ENCODE measurements around the gene TMEM248.
A peak's percentile ranks its signal among the peaks of the same experiment; 100 is the strongest.

Gene TMEM248

GRCh38 chr7:66950311-66950710 is 29.3 kb downstream of the TMEM248 start:
- Histone ChIP-seq H3K4me3 (ENCODE audit: low read depth, low read length) (no peak overlapping the region; the same call in 1 of the 2 replicates), H3K9me3 (ENCODE audit: severe bottlenecking) (no peaks in the 10 kb centered on the region), H3K36me3 (peaks cover 65% of the 10 kb centered on the region), H3K27ac (peak overlapping the region; percentile 50), H3K27me3 (ENCODE audit: insufficient read depth, low read depth, severe bottlenecking) (no peaks in the 10 kb centered on the region)
- no peak for TF ChIP-seq CTCF (IDR thresholded peaks at IDR 0.05; ENCODE audit: low read depth, low read length)
- peak; percentile 28 for DNase-seq

- peaks cover 65% of the 10 kb centered on the region for H3K36me3 ChIP-seq
- H3K4me3 ChIP-seq (ENCODE audit: low read depth, low read length): no peak overlapping the region
- no peaks in the 10 kb centered on the region for H3K27me3 ChIP-seq (ENCODE audit: insufficient read depth, low read depth, severe bottlenecking)
- peak; percentile 67 for DNase-seq
- peak overlapping the region; percentile 50 for H3K27ac ChIP-seq
- peak; percentile 23; the same call in 1 of the 2 replicates for TF ChIP-seq CTCF (IDR thresholded peaks at IDR 0.05; ENCODE audit: low read depth, low read length)
- no peaks in the 10 kb centered on the region for H3K9me3 ChIP-seq (ENCODE audit: severe bottlenecking)
These were observed 29.7 kb downstream of the TMEM248 start for GRCh38 chr7:66950763-66951162.

- DNase-seq: no peak
- Histone ChIP-seq H3K9me3 (ENCODE audit: severe bottlenecking) (no peaks in the 10 kb centered on the region), H3K4me3 (ENCODE audit: low read depth, low read length) (no peak overlapping the region), H3K36me3 (peaks cover 71% of the 10 kb centered on the region), H3K27me3 (ENCODE audit: insufficient read depth, low read depth, severe bottlenecking) (no peaks in the 10 kb centered on the region), H3K27ac (no peak overlapping the region)
- TF ChIP-seq CTCF (IDR thresholded peaks at IDR 0.05; ENCODE audit: low read depth, low read length): no peak
These were observed 31.5 kb downstream of the TMEM248 start for GRCh38 chr7:66952343-66953043.

DNA sequence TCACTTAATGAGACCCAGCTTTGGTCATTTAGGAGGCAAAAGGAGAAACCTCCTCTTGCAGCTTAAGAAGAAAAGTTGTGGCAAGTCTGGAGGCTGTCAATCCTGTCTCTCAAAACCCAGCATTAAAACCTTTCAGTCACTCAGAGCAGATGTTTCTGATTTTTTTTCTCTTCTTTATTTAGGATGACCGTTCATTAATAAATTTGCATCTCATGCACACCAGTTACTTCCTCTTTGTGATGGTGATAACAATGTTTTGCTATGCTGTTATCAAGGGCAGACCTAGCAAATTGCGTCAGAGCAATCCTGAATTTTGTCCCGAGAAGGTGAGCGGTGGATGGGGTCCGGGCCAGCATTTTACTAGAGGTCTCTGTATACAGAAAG is 32.0 kb downstream of the TMEM248 start:
- Histone ChIP-seq H3K9me3 (ENCODE audit: severe bottlenecking) (no peaks in the 10 kb centered on the region), H3K27ac (no peak overlapping the region), H3K36me3 (peaks cover 69% of the 10 kb centered on the region), H3K4me3 (ENCODE audit: low read depth, low read length) (no peak overlapping the region), H3K27me3 (ENCODE audit: insufficient read depth, low read depth, severe bottlenecking) (no peaks in the 10 kb centered on the region)
- no peak for DNase-seq
- no peak for TF ChIP-seq CTCF (IDR thresholded peaks at IDR 0.05; ENCODE audit: low read depth, low read length)

DNA sequence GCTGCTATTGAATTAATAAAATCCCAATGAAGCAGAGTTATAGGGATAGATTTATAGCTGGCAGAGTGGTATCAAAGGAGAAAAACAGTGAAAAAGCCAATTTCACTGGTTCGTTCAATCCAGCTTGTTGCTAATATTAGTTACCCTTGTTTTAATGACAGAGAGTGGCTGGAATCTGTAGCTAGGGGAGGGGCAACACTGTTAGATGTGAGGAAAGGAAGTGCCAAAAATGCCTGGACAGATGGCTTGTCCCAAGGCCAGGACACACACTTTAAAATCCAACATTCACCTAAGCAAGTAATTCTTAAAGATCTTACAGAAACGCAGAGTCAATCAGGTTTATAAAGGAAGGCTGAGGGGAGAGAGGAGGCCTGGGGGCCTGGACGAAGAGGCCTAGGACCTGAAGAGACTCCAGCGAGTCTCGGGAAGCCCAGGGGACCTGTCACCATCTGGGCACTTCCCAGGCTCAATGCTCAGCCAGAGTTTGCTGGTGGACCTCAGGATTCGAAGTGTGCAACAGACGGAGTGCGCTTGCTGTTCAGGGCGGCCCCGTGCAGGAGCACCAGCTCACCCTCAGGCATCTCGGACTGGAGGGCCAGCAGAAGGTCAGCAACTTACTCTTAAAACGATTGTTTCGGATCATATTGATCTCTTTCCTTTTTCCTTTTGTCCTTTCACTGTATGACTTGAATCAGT is 36.7 kb downstream of the TMEM248 start:
- no peak for TF ChIP-seq CTCF (IDR thresholded peaks at IDR 0.05; ENCODE audit: low read depth, low read length)
- Histone ChIP-seq H3K4me3 (ENCODE audit: low read depth, low read length) (no peak overlapping the region), H3K27ac (peak overlapping the region; percentile 16; the same call in 1 of the 2 replicates), H3K27me3 (ENCODE audit: insufficient read depth, low read depth, severe bottlenecking) (no peaks in the 10 kb centered on the region), H3K36me3 (peaks cover 37% of the 10 kb centered on the region), H3K9me3 (ENCODE audit: severe bottlenecking) (no peaks in the 10 kb centered on the region)
- DNase-seq: peak; percentile 28

Measured in WERI-Rb-1 (cell line).